Measurements from ENCODE around the gene SDR42E1.
A peak's percentile ranks its signal among the peaks of the same experiment; 100 is the strongest.

SDR42E1 gene

DNA sequence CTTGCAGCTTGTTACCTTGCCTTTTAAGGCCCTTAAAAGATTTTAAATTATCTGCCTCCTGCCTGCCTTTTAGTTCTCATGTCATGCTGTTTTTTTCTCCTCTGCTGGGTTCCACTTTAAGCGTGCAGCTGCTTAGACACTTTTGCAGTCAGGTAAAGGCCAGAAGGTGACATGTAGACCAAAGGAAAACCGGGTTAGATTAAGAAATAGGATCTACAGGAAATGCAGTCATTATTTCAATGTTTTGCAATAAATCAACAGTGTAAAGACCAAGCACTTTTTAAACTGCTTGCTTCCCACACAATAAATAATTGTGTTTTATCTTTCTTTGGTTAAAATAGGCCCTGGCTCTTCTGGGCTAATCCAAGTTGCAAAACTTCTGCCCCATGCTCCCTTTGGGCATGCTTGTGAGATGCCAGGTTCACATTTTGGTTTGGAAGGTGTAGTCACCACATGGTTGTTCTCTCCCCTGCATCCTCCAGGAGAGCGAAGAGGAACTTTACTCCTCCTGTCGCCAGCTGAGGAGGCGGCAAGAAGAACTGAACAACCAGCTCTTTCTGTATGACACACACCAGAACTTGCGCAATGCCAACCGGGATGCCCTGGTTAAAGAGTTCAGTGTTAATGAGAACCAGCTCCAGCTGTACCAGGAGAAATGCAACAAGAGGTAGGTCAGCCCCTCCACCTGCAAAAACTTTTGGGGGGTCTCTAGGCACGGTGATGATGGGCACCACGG lies 54.9 kb downstream of the SDR42E1 start:
- peaks cover 5% of the 10 kb centered on the region for H3K9me3 ChIP-seq (ENCODE audit: control insufficient read depth, low read depth, low read length)
- H3K9ac ChIP-seq (ENCODE audit: low read length) = no peak overlapping the region

GRCh38 chr16:81951564-81951963 lies 59.7 kb downstream of the SDR42E1 start:
- H3K36me3 ChIP-seq (ENCODE audit: control insufficient read depth, low read depth, low read length) = no peaks in the 10 kb centered on the region

More for the DNA sequence above, 54.9 kb downstream of the SDR42E1 start:
- no peak overlapping the region for H3K4me3 ChIP-seq (ENCODE audit: low read length)
- H3K36me3 ChIP-seq (ENCODE audit: control insufficient read depth, low read depth, low read length) = no peaks in the 10 kb centered on the region
- no peaks in the 10 kb centered on the region for H3K27me3 ChIP-seq (ENCODE audit: control insufficient read depth, insufficient read depth, low read length)
- H3K4me1 ChIP-seq (ENCODE audit: control insufficient read depth, low read depth, low read length) = no peaks in the 10 kb centered on the region
- no peak overlapping the region for H3K27ac ChIP-seq (ENCODE audit: low read length)

DNA sequence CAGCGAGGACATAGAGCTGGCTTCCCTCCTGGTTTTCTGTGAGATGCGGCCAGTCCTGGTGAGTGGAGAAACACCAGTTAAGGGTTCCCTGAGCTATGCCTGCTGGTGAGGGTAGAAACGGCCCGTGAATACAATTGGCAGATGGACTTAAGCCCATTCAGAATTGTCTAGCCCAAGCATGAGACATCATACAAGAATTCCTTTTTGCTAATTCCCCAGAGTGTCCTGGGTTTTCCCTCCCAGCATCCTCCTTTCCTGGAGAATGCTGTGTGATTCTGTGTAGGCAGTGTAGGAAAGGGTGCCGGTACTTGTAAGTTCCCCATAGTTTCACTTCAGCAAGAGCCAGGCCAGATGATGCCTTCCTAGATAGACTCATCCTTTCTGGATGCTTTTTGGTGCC lies 65.1 kb downstream of the SDR42E1 start:
- no peak overlapping the region for H3K27ac ChIP-seq (ENCODE audit: low read length)
- peaks cover 35% of the 10 kb centered on the region for H3K4me1 ChIP-seq (ENCODE audit: control insufficient read depth, low read depth, low read length)
- H3K4me3 ChIP-seq (ENCODE audit: low read length) = no peak overlapping the region
- no peak overlapping the region for H3K9ac ChIP-seq (ENCODE audit: low read length)
- peaks cover 3% of the 10 kb centered on the region for H3K27me3 ChIP-seq (ENCODE audit: control insufficient read depth, insufficient read depth, low read length)
- no peaks in the 10 kb centered on the region for H3K9me3 ChIP-seq (ENCODE audit: control insufficient read depth, low read depth, low read length)
- H3K36me3 ChIP-seq (ENCODE audit: control insufficient read depth, low read depth, low read length) = no peaks in the 10 kb centered on the region

More at GRCh38 chr16:81951564-81951963, 59.7 kb downstream of the SDR42E1 start:
- no peak overlapping the region for H3K27ac ChIP-seq (ENCODE audit: low read length)
- no peak overlapping the region for H3K9ac ChIP-seq (ENCODE audit: low read length)
- no peaks in the 10 kb centered on the region for H3K4me1 ChIP-seq (ENCODE audit: control insufficient read depth, low read depth, low read length)
- peaks cover 5% of the 10 kb centered on the region for H3K9me3 ChIP-seq (ENCODE audit: control insufficient read depth, low read depth, low read length)
- H3K27me3 ChIP-seq (ENCODE audit: control insufficient read depth, insufficient read depth, low read length) = no peaks in the 10 kb centered on the region
- H3K4me3 ChIP-seq (ENCODE audit: low read length) = no peak overlapping the region

DNA sequence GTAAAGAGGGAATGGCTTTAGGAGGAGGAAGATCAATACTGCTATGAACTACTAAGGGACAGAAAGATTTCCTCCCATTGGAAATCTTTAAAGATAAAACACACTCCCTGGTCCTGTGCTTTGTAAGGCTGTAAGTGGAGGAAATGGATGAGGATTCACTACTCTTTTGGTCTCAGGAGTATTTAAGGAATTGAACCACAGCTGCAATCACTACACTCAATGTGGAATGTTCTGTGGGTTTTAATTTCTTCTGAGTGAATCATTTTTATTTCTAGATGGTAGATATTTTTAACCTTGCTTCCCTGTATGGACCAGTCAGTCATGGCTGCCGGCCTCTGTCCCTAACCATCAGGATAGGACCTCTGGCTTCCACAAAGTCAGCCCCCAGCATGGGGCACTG lies 65.6 kb downstream of the SDR42E1 start:
- H3K4me1 ChIP-seq (ENCODE audit: control insufficient read depth, low read depth, low read length) = peaks cover 40% of the 10 kb centered on the region
- no peak overlapping the region for H3K4me3 ChIP-seq (ENCODE audit: low read length)
- H3K27ac ChIP-seq (ENCODE audit: low read length) = no peak overlapping the region
- H3K9ac ChIP-seq (ENCODE audit: low read length) = no peak overlapping the region
- no peaks in the 10 kb centered on the region for H3K36me3 ChIP-seq (ENCODE audit: control insufficient read depth, low read depth, low read length)
- H3K9me3 ChIP-seq (ENCODE audit: control insufficient read depth, low read depth, low read length) = no peaks in the 10 kb centered on the region
- H3K27me3 ChIP-seq (ENCODE audit: control insufficient read depth, insufficient read depth, low read length) = peaks cover 3% of the 10 kb centered on the region

- Histone ChIP-seq H3K36me3 (ENCODE audit: control insufficient read depth, low read depth, low read length) (no peaks in the 10 kb centered on the region), H3K4me1 (ENCODE audit: control insufficient read depth, low read depth, low read length) (peaks cover 67% of the 10 kb centered on the region), H3K9me3 (ENCODE audit: control insufficient read depth, low read depth, low read length) (no peaks in the 10 kb centered on the region), H3K27me3 (ENCODE audit: control insufficient read depth, insufficient read depth, low read length) (peaks cover 3% of the 10 kb centered on the region), H3K27ac (ENCODE audit: low read length) (no peak overlapping the region), H3K9ac (ENCODE audit: low read length) (no peak overlapping the region), H3K4me3 (ENCODE audit: low read length) (no peak overlapping the region)
Observed at GRCh38 chr16:81942007-81942601, 69.2 kb downstream of the SDR42E1 start.

- Histone ChIP-seq H3K4me1 (ENCODE audit: control insufficient read depth, low read depth, low read length) (peaks cover 68% of the 10 kb centered on the region), H3K27ac (ENCODE audit: low read length) (no peak overlapping the region)
Observed at GRCh38 chr16:81940781-81941560, 70.3 kb downstream of the SDR42E1 start.

DNA sequence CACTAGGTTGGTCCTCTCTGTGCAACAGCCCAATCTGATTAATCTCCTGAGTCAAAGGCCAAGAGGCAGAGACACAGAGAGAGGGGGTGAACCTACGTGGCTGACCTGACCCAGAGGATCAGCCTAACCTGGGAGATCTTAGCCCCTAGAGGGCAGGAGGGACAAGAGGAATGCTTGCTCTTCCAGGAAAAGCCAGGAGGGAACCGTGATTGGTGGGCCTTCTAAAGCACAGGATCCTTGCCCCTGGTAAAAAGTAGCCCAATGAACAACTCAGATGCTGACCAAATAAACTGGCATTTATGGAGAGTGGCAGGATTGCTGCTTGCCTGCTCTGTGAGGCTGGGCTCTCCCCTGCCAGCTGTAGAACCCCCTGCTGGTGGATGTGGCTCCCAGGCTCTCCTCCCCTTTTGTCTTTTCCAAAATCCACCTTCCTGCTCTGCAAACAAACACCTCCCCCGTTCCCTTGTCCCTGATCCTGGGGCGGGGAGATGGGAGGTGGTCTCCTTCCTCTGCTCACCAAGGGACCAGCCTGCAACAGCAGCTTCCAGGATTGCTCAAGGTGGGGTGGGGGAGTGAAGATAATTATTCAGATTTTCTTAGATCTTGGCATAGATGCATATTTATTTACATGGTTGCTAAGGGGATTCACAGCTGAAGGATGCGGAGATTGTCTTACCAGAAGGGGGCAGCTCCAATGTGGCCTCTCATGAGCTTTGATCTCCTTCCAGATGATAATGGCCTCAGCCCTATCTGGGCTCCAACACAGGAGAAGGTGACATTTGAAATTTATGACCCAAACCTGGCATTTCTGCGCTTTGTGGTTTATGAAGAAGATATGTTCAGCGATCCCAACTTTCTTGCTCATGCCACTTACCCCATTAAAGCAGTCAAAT lies 71.9 kb downstream of the SDR42E1 start:
- H3K9me3 ChIP-seq (ENCODE audit: control insufficient read depth, low read depth, low read length) = no peaks in the 10 kb centered on the region
- H3K27ac ChIP-seq (ENCODE audit: low read length) = peak overlapping the region; percentile 18
- H3K9ac ChIP-seq (ENCODE audit: low read length) = peak overlapping the region; percentile 1
- H3K4me3 ChIP-seq (ENCODE audit: low read length) = no peak overlapping the region
- H3K4me1 ChIP-seq (ENCODE audit: control insufficient read depth, low read depth, low read length) = peaks cover 59% of the 10 kb centered on the region
- H3K27me3 ChIP-seq (ENCODE audit: control insufficient read depth, insufficient read depth, low read length) = peaks cover 3% of the 10 kb centered on the region
- no peaks in the 10 kb centered on the region for H3K36me3 ChIP-seq (ENCODE audit: control insufficient read depth, low read depth, low read length)

More at GRCh38 chr16:81940781-81941560, 70.3 kb downstream of the SDR42E1 start:
- no peaks in the 10 kb centered on the region for H3K9me3 ChIP-seq (ENCODE audit: control insufficient read depth, low read depth, low read length)
- peaks cover 3% of the 10 kb centered on the region for H3K27me3 ChIP-seq (ENCODE audit: control insufficient read depth, insufficient read depth, low read length)
- H3K9ac ChIP-seq (ENCODE audit: low read length) = no peak overlapping the region
- no peak overlapping the region for H3K4me3 ChIP-seq (ENCODE audit: low read length)
- H3K36me3 ChIP-seq (ENCODE audit: control insufficient read depth, low read depth, low read length) = no peaks in the 10 kb centered on the region

Measured in iPS-18a (cell line).